ENCODE data around the gene ZBTB18.

ZBTB18 gene

DNA sequence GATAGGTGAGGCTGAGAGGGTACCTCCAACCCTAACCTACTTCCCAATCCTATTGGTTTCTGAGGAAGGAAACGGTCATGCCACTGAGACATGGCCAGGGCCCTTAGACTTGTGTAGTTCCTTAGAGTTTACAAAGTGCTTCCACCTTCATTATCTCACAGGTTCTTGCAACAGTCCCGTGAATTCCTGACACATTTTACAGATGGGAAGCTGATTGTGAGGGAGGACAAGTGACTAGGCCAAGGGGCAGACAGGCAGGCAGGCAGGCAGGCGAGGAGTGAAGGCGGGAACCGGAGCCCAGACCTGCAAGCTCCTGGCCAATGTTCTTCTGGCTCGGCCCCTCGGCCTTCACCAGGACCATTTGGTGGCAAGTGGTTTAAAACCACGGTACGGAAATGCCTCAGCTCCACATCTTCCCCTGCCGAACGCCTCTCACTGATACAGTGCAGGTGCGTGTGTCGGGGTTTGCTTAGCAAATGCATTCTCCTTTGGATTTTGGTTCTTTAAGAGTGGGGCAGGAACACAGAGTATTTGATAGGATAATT is 45.1 kb downstream of the ZBTB18 start:
- TF ChIP-seq, protein P1, sequence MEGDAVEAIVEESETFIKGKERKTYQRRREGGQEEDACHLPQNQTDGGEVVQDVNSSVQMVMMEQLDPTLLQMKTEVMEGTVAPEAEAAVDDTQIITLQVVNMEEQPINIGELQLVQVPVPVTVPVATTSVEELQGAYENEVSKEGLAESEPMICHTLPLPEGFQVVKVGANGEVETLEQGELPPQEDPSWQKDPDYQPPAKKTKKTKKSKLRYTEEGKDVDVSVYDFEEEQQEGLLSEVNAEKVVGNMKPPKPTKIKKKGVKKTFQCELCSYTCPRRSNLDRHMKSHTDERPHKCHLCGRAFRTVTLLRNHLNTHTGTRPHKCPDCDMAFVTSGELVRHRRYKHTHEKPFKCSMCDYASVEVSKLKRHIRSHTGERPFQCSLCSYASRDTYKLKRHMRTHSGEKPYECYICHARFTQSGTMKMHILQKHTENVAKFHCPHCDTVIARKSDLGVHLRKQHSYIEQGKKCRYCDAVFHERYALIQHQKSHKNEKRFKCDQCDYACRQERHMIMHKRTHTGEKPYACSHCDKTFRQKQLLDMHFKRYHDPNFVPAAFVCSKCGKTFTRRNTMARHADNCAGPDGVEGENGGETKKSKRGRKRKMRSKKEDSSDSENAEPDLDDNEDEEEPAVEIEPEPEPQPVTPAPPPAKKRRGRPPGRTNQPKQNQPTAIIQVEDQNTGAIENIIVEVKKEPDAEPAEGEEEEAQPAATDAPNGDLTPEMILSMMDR (conservative IDR thresholded peaks at IDR 0.05; ENCODE audit: low read length): no peak
- no peak overlapping the region for H3K4me3 ChIP-seq (ENCODE audit: low read length)
- DNase-seq (ENCODE audit: low read depth): no peak

DNA sequence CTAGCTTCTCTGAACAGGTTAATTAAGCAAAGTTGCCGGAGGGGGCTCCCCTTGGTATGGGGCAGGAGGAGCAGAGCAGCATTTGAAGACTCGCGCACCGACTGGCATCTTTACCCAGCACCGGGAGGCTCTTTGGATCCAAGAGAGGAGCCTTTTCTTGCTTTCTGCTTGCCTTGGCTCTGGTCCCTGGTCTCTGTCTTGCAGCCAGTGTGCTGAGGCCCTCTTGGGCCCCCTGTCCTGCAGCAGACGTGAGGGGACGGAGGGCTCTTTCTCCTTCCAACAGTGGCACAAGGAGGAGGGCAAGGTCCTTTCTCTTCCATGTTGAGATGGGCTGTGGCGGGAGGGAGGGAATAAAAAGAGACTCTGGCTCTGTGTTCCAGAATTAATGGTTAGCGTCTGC is 45.6 kb downstream of the ZBTB18 start:
- H3K4me3 ChIP-seq (ENCODE audit: low read length): no peak overlapping the region
- no peak for DNase-seq (ENCODE audit: low read depth)
- TF ChIP-seq, protein P1 (conservative IDR thresholded peaks at IDR 0.05; ENCODE audit: low read length): no peak

DNA sequence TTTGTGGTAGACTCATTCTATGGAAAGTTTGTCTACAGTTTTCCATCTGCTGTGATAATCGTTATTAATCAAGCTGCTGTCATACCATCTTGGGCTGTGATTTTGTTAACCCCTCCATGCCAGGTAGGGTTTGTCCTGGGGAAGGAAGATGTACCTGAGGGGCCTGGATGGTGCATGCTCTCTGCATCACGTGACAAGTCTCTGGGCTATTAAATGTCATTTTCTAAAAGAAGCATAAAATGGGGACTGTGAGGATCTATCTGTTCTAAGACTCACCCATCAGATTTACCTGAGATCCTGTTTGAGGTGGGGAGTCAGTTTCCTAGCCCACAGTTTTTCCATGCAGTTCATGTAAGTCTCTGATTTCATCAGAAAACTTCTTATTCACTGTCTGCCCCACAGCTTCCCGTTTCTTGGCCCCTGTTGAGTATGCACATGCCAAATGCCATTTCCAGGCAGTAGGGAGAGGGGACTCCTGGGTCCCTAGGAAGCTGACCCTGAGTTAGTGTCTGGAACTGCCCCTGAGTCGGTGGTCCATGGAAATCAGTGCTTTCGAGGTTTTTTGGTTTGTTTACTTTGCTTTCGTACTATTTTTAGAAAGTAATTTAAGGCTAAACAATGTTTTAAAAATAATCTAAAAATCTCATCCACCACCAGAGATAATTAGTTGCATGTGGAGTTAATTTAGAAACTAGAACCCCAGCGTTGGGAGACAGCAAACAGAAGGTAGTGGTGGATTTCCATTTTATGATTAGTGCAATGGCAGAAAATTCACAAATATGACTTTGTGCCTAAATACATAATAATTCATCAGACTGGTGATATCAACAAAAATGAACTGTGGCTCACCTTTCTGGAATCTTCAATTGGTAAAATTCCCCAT is 46.7 kb downstream of the ZBTB18 start:
- H3K4me3 ChIP-seq (ENCODE audit: low read length): no peak overlapping the region
- peak; percentile 55 for DNase-seq (ENCODE audit: low read depth)
- TF ChIP-seq, protein P1 (conservative IDR thresholded peaks at IDR 0.05; ENCODE audit: low read length): no peak

DNA sequence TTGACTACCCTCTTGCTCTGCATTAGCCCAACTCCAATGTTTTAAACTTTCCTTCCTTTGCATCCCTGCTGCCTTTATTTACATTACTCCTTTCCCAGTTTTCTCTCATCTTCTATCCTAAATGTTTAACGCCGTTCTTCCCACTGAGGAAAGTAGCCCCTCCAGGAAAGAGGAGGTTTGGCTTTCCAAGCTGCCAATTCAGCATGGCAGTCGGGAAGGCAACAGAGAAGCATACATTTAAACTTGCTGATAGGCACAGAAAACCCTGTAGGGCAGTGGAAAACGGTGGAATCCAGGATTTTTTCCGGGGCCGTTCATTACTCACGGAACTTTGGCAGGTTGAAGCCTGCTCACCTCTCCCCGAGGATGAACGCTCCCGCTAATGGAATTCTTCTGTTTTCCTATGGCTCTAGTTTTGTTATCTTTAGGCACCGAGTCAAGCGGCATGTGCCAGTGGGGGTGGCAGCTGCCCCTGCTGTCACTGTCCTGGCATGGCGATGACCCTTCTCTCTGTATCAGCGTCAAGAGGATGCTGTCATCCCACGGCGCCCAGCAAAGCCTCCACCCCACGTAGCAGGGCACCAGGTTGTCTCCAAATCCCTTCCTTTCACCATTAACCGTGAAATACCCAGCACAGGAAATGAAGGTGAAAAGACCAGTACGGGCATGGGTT is 48.3 kb downstream of the ZBTB18 start:
- TF ChIP-seq, protein P1 (conservative IDR thresholded peaks at IDR 0.05; ENCODE audit: low read length): no peak
- DNase-seq (ENCODE audit: low read depth): no peak
- H3K4me3 ChIP-seq (ENCODE audit: low read length): no peak overlapping the region

DNA sequence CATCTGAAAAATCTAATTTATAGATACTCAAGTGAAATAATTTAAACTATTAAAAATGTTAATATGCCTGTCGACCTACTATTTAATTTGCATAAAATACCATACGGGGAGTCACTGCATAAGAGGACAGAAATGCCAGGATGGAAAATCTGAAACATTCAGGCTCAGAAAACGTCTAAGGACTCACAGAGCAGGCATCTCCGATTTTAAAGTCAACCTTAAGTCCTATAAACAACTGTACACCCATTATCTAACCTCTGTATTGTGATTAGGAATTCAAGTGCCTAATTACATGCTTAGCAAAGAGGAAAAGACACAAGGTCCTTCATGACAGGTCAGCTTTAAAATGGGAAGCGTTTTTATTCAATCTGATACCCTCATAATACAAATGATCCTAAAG is 49.2 kb downstream of the ZBTB18 start:
- no peak for DNase-seq (ENCODE audit: low read depth)
- H3K4me3 ChIP-seq (ENCODE audit: low read length): no peak overlapping the region
- TF ChIP-seq, protein P1 (conservative IDR thresholded peaks at IDR 0.05; ENCODE audit: low read length): no peak

DNA sequence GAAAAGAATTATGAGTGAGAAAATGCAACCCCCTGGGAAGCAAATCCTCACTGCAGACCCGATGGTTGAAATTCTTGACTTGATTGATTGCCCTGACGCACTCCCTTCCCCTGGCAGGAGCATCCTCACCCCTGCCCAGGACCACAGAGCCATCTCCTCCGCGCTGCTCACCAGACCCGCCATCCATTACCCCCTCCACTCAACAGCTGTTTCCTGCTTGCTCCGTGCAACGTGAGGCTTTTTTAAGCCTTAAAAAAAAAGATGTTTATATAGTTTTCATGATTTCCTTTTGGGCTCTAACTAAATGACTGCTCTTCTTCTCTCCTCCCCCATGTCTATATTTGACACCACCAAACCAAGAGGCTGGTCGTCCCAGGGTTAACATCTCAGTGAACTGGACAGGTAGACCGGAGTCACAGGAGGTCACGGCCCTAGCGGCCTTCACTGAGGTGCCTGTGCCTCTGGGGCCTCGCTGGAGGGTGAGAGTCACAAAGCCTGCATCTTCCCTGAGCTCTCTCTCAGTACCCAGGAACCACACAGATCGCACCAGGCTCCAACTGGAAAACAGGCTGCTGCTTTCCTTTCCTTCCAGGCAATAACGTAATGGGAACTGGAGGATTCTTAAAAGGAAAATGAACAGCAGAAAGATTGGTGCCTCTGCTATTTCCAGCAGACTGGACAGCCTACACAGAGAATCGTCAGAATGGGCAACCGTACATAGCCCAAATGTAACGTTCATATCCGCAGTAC is 49.8 kb downstream of the ZBTB18 start:
- no peak for DNase-seq (ENCODE audit: low read depth)
- no peak overlapping the region for H3K4me3 ChIP-seq (ENCODE audit: low read length)
- TF ChIP-seq, protein P1 (conservative IDR thresholded peaks at IDR 0.05; ENCODE audit: low read length): no peak

Data from AG10803 (cell line).